Lung (tissue), 12 donors: Measurements from ENCODE around the gene ARMS2. TPM values are rescaled to one million over a fixed set of nuclear protein-coding genes. Genes with fewer than 3 reads are reported as not detected.

Source experiments
- ATAC-seq: fragments of 200-7000 bp; cut with Tn5 transposase; one replicate; pipeline ENCODE4 v1.9.1; 2020; ENCODE audit warnings: moderate number of reproducible peaks; ENCODE audit not compliant: insufficient read depth, low FRiP score
- DNase-seq, 3 donors: peaks; one replicate each; pipeline ENCODE4 v3.0.0-alpha.2; 2013 to 2017
- H3K27ac ChIP-seq, 2 donors: one replicate each; pipeline ENCODE4 v1.5.1; 2013; ENCODE audit warnings: mild to moderate bottlenecking in 2 of 2, moderate library complexity in 2 of 2, control low read depth in 1 of 2, inconsistent platforms in 1 of 2, low read depth in 1 of 2, low read length in 1 of 2
- H3K27me3 ChIP-seq, 3 donors: one replicate each; pipeline ENCODE4 v1.5.1; 2013; ENCODE audit warnings: low read length in 2 of 3; ENCODE audit not compliant: control insufficient read depth in 3 of 3, insufficient read depth in 3 of 3
- H3K36me3 ChIP-seq, 4 donors: one replicate each; pipeline ENCODE4 v1.5.1; 2013; ENCODE audit warnings: low read length in 4 of 4, mild to moderate bottlenecking in 1 of 4, moderate library complexity in 1 of 4; ENCODE audit not compliant: control insufficient read depth in 4 of 4, insufficient read depth in 4 of 4
- H3K4me1 ChIP-seq, 5 donors: one replicate each; pipeline ENCODE4 v1.5.1; 2013; ENCODE audit warnings: low read length in 5 of 5, mild to moderate bottlenecking in 2 of 5, moderate library complexity in 1 of 5; ENCODE audit not compliant: control insufficient read depth in 5 of 5, insufficient read depth in 5 of 5
- H3K4me3 ChIP-seq: one replicate; pipeline ENCODE4 v1.5.1; 2013; ENCODE audit warnings: mild to moderate bottlenecking, control low read depth, moderate library complexity
- H3K9ac ChIP-seq, 2 donors: one replicate each; pipeline ENCODE4 v1.5.1; 2013; ENCODE audit warnings: low read length in 2 of 2, control low read depth in 1 of 2; ENCODE audit not compliant: insufficient read depth in 1 of 2
- H3K9me3 ChIP-seq, 4 donors: one replicate each; pipeline ENCODE4 v1.5.1; 2013; ENCODE audit warnings: low read length in 3 of 4, mild to moderate bottlenecking in 1 of 4, moderate library complexity in 1 of 4; ENCODE audit not compliant: control insufficient read depth in 4 of 4, insufficient read depth in 3 of 4
- CTCF ChIP-seq: IDR thresholded peaks from 2 replicates; pipeline ENCODE4 v1.5.1; 2012; ENCODE audit warnings: mild to moderate bottlenecking; ENCODE audit errors: control extremely low read depth, extremely low read depth
- WGBS, 2 donors: extraction: QIAGEN DNeasy Blood & Tissue Kit; methylation state at CpG; one replicate each; pipeline ENCODE4 v1.1.7; 2013; 5-methylcytosine and 5-hydroxymethylcytosine counted together
- polyA plus RNA-seq, 2 donors: library from polyadenylated mRNA; stranded (reverse); fragments of 200-250 nt; gene quantifications; one replicate each; pipeline ENCODE4 v1.2.1, GENCODE V29; 2013
- total RNA-seq, 2 donors: library from RNA; depleted of rRNA in 1 of 2; stranded (reverse); fragments of >200 nt in 1 of 2; gene quantifications; one replicate each; pipeline ENCODE4 v1.2.1, GENCODE V29; 2014 to 2021
- donor health status: control.
- donor health status: control.
- donor health status: Bipolar disorder and iron deficiency.
- donor health status: healthy.
- donor health status: DM: yes; HTN: yes; CAD: no.

The ARMS2 gene
- total and polyA plus RNA-seq, 4 donors = not detected

DNA sequence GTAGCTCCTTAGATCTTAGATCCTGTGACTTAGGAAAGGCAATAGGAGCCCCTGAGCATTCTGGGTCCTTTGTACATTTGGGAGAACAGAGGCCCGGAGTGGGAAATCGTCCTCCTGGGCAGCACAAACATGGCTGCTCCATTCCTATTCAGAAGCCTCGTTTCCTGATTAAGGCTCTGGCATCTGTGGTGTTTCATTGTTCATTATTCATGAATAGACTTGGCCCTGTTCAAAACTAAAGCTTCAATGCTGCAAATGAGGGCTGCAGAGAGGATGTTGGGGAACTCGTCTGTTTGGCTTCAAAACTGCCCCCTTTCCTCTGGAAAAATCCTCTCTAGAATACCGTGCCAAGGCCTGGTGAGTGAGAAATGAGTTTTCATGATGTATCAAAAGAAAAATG, 3.5 kb downstream of the ARMS2 start:
- Histone ChIP-seq H3K9me3 (no peaks in the 10 kb centered on the region), H3K4me1 (peaks cover 0 to 14% (median 3%) of the 10 kb centered on the region in 5 donors), H3K9ac (no peak overlapping the region), H3K27me3 (peaks cover 0 to 26% (median 15%) of the 10 kb centered on the region in 3 donors), H3K36me3 (no peaks in the 10 kb centered on the region), H3K27ac (no peak overlapping the region), H3K4me3 (no peak overlapping the region)
- ATAC-seq (no peak), DNase-seq (no peak)
- no peak for TF ChIP-seq CTCF
- 67 to 68% methylated on average over 5 of the region's 5 CpGs for WGBS, 2 donors

DNA sequence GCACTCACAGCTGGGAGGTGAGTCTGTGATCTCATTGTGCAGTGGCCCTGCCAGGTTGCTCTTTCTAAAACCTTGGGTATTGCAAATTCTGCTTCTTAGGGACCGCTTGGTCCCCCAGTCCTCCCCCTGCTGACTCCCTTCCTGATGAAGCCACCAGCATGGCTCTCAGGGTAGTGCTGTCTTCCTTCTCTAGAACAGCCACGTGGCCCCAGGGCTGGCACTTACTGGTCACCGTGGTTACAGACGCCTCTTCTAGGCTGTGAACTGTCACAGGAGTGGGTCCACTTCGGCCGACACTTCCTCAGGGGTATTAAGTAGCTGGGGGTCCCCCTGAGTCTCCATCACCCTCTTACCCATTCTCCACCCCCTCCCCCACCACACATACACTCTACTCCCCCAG, 4.2 kb downstream of the ARMS2 start:
- 60 to 69% methylated on average over 6 of the region's 6 CpGs for WGBS, 2 donors
- no peak for ATAC-seq
- no peak overlapping the region for H3K4me3 ChIP-seq
- no peaks in the 10 kb centered on the region for H3K9me3 ChIP-seq
- no peak overlapping the region for H3K9ac ChIP-seq
- H3K36me3 ChIP-seq = no peaks in the 10 kb centered on the region
- H3K27me3 ChIP-seq = peaks cover 0 to 31% (median 19%) of the 10 kb centered on the region in 3 donors
- peaks cover 0 to 19% (median 5%) of the 10 kb centered on the region in 5 donors for H3K4me1 ChIP-seq
- no peak overlapping the region for H3K27ac ChIP-seq
- TF ChIP-seq CTCF = no peak
- no peak for DNase-seq

DNA sequence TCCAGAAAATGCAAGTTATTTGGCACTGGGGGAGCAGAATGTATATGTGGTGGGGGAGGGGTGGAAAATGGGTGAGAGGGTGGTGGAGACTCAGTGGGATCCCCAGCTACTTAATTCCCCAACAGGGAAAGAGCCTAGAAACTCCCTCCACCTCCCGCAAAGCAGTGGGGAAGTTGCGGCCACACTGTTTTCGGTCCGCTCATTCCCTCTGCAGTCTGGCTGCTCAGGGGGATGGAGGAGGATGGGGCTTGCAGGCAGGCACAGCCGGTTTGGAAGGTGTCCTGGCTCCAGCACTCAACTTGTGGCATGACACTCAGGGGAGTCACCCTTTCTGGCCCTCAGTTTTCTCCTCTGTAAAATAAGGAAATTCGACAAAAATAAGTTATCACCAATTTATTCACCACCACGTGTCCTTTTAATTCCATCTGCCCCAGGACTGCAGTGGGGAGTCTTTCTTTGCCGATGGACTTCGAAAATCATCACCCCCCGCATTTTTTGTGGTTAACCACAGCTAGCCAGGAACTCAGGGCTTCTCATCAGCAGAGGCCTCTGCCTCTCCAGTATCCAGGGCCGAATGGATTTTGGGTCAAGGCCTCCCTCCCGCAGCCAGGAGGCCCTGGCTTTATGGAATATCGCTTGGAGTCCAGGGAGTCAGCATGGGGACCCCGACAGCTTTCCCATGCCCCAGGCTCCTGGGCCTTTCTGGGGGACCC, 5.3 kb downstream of the ARMS2 start:
- DNase-seq = no peak
- WGBS, 2 donors = 60 to 73% methylated on average over 14 of the region's 14 CpGs
- H3K4me3 ChIP-seq = no peak overlapping the region
- TF ChIP-seq CTCF = no peak
- H3K36me3 ChIP-seq = no peaks in the 10 kb centered on the region
- H3K27ac ChIP-seq = no peak overlapping the region
- H3K27me3 ChIP-seq = peaks cover 0 to 37% (median 21%) of the 10 kb centered on the region in 3 donors
- H3K9ac ChIP-seq = no peak overlapping the region
- H3K9me3 ChIP-seq = no peaks in the 10 kb centered on the region
- ATAC-seq = no peak
- peaks cover 0 to 29% (median 6%) of the 10 kb centered on the region in 5 donors for H3K4me1 ChIP-seq
